ENCODE results near the gene GRIK1.

DNA sequence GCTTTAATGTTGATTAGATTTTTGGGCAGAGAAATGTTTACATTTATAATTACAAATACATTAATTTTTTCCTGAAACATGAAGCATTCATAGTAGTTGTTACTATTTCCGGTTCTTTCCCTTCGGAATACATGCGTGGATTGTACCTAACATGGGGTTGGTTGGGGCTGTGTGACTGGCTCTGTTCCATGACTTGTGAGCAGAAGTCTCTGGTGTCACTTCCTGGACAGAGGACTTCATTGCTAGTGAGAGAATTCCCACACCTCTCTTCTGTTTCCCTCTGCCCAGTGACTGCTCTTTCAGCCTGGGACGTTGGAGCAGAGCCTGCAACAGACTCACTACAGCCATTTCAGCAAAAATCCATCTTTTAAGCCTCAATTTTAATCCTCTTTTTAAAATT lies 231.4 kb downstream of the GRIK1 start:
- no peak for TF ChIP-seq EZH2 (IDR thresholded peaks at IDR 0.05; ENCODE audit: borderline replicate concordance, insufficient read depth, low read length, poor library complexity, severe bottlenecking)
- TF ChIP-seq, protein P1, sequence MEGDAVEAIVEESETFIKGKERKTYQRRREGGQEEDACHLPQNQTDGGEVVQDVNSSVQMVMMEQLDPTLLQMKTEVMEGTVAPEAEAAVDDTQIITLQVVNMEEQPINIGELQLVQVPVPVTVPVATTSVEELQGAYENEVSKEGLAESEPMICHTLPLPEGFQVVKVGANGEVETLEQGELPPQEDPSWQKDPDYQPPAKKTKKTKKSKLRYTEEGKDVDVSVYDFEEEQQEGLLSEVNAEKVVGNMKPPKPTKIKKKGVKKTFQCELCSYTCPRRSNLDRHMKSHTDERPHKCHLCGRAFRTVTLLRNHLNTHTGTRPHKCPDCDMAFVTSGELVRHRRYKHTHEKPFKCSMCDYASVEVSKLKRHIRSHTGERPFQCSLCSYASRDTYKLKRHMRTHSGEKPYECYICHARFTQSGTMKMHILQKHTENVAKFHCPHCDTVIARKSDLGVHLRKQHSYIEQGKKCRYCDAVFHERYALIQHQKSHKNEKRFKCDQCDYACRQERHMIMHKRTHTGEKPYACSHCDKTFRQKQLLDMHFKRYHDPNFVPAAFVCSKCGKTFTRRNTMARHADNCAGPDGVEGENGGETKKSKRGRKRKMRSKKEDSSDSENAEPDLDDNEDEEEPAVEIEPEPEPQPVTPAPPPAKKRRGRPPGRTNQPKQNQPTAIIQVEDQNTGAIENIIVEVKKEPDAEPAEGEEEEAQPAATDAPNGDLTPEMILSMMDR (IDR thresholded peaks at IDR 0.05; ENCODE audit: poor library complexity, severe bottlenecking) = no peak
- TF ChIP-seq POLR2AphosphoS5 (IDR thresholded peaks at IDR 0.05) = no peak
- no peak for TF ChIP-seq SMC3 (conservative IDR thresholded peaks at IDR 0.05; ENCODE audit: poor library complexity)
- no peak for TF ChIP-seq TAF1 (IDR thresholded peaks at IDR 0.05; ENCODE audit: low read depth)
